Mesothelial cell of epicardium (in vitro differentiated cells): Measurements from ENCODE around the gene SNX8. TPM values are rescaled to one million over a fixed set of nuclear protein-coding genes. Genes with fewer than 3 reads are reported as not detected.

Source experiments
- DNase-seq, 2 experiments: peaks; one replicate each; pipeline ENCODE4 v3.0.0; 2021; ENCODE audit warnings: low spot score in 2 of 2; ENCODE audit not compliant: unreplicated experiment in 2 of 2
- H3K27ac Mint-ChIP-seq: 2 replicates; pipeline ENCODE4 v1.8.0; 2021; ENCODE audit warnings: mixed read lengths
- H3K27me3 Mint-ChIP-seq: 2 replicates; pipeline ENCODE4 v1.8.0; 2021; ENCODE audit warnings: low read depth, mixed read lengths
- H3K36me3 Mint-ChIP-seq: 2 replicates; pipeline ENCODE4 v1.8.0; 2021; ENCODE audit warnings: mixed read lengths
- H3K4me1 Mint-ChIP-seq: 2 replicates; pipeline ENCODE4 v1.8.0; 2021; ENCODE audit warnings: mixed read lengths
- H3K4me3 Mint-ChIP-seq: 2 replicates; pipeline ENCODE4 v1.8.0; 2021; ENCODE audit warnings: mild to moderate bottlenecking, moderate library complexity, mixed read lengths
- H3K9me3 Mint-ChIP-seq: 2 replicates; pipeline ENCODE4 v1.8.0; 2021; ENCODE audit warnings: mixed read lengths
- CTCF ChIP-seq: fragments of 200-600 bp; sonication (generic); IDR thresholded peaks from one replicate; pipeline ENCODE4 v1.5.0; 2021; ENCODE audit warnings: antibody characterized with exemption; ENCODE audit not compliant: unreplicated experiment
- total RNA-seq: library from RNA; stranded (reverse); gene quantifications from 3 replicates; pipeline ENCODE4 v1.2.1, GENCODE V29; 2021

SNX8 gene
- total RNA-seq, 1 donor from 2014 or later, result 41.2 TPM

DNA sequence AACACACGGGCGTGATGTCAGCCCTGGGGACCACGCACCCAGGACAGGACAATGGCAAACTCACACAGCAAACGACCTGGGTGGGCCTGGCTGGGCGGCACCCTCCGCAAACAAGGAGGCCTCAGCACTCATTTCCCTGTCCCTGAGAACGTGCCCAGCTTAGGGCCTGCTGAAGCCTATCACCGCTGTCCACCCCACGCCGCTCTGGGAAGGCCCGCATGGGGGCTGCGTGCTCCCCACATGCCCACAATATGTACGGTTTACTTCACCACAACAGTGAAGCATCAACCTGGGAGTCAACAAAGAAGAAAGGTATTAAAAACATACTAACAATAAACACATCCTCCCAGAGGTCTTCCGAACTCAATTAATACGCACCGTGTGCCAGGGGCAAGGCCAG is 93.7 kb downstream of the SNX8 start:
- no peaks in the 10 kb centered on the region for H3K9me3 Mint-ChIP-seq
- no peaks in the 10 kb centered on the region for H3K4me1 Mint-ChIP-seq
- no peaks in the 10 kb centered on the region for H3K27me3 Mint-ChIP-seq
- no peak for DNase-seq
- no peak overlapping the region for H3K4me3 Mint-ChIP-seq
- H3K36me3 Mint-ChIP-seq, result peaks cover 29% of the 10 kb centered on the region
- no peak for TF ChIP-seq CTCF
- no peak overlapping the region for H3K27ac Mint-ChIP-seq

- Mint-ChIP-seq H3K27me3 (no peaks in the 10 kb centered on the region), H3K4me3 (no peak overlapping the region), H3K9me3 (no peaks in the 10 kb centered on the region), H3K36me3 (peaks cover 29% of the 10 kb centered on the region), H3K4me1 (no peaks in the 10 kb centered on the region), H3K27ac (no peak overlapping the region)
- DNase-seq, result no peak
- no peak for TF ChIP-seq CTCF
Measured at GRCh38 chr7:2220030-2220429, 94.2 kb downstream of the SNX8 start.

DNA sequence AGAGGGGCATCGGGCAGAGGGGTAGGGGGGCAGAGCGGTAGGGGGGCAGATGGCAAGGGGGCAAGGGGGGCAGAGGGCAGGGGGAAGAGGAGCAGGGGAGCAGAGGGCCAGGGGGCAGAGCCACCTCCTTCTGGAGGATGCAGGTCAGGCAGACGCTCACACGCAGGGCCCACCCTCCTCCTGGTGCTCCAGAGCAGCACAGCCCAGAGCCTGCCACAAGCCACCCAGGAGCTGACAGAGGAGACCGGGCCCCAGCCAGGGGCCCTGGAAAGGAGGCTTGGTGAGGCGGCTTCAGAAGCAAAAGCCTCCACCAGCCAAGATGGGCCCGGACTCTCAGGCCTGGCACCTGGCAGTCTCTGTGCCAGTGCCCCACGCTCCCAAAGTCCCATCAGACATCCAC is 94.6 kb downstream of the SNX8 start:
- Mint-ChIP-seq H3K27me3 (no peaks in the 10 kb centered on the region), H3K9me3 (no peaks in the 10 kb centered on the region), H3K36me3 (peaks cover 31% of the 10 kb centered on the region), H3K4me1 (no peaks in the 10 kb centered on the region), H3K27ac (no peak overlapping the region), H3K4me3 (no peak overlapping the region)
- TF ChIP-seq CTCF, result no peak
- DNase-seq, result no peak

- H3K27me3 Mint-ChIP-seq, result no peaks in the 10 kb centered on the region
- no peak overlapping the region for H3K4me3 Mint-ChIP-seq
- no peak for DNase-seq
- H3K36me3 Mint-ChIP-seq, result peaks cover 32% of the 10 kb centered on the region
- no peak overlapping the region for H3K27ac Mint-ChIP-seq
- no peak for TF ChIP-seq CTCF
- no peaks in the 10 kb centered on the region for H3K9me3 Mint-ChIP-seq
- H3K4me1 Mint-ChIP-seq, result no peaks in the 10 kb centered on the region
Measured at GRCh38 chr7:2219136-2219535, 95.1 kb downstream of the SNX8 start.

GRCh38 chr7:2218444-2218785 is 95.8 kb downstream of the SNX8 start:
- Mint-ChIP-seq H3K9me3 (no peaks in the 10 kb centered on the region), H3K27ac (no peak overlapping the region), H3K4me1 (no peaks in the 10 kb centered on the region), H3K36me3 (peaks cover 38% of the 10 kb centered on the region), H3K27me3 (no peaks in the 10 kb centered on the region), H3K4me3 (no peak overlapping the region)
- DNase-seq, result no peak
- TF ChIP-seq CTCF, result no peak

GRCh38 chr7:2217716-2218443 is 96.4 kb downstream of the SNX8 start:
- no peaks in the 10 kb centered on the region for H3K27me3 Mint-ChIP-seq
- no peaks in the 10 kb centered on the region for H3K9me3 Mint-ChIP-seq
- H3K4me3 Mint-ChIP-seq, result no peak overlapping the region
- DNase-seq, result no peak
- H3K4me1 Mint-ChIP-seq, result no peaks in the 10 kb centered on the region
- TF ChIP-seq CTCF, result no peak
- no peak overlapping the region for H3K27ac Mint-ChIP-seq
- peaks cover 42% of the 10 kb centered on the region for H3K36me3 Mint-ChIP-seq
